H1 (cell line): ENCODE data around the gene DIAPH2. TPM values are rescaled to one million over a fixed set of nuclear protein-coding genes. Genes with fewer than 3 reads are reported as not detected.

Source experiments
- BCL11A ChIP-seq, 2 experiments: IDR thresholded peaks; one replicate each; pipeline ENCODE4 v1.6.1; 2011; ENCODE audit warnings: low read depth in 2 of 2, low read length in 2 of 2, mild to moderate bottlenecking in 2 of 2
- BRCA1 ChIP-seq: IDR thresholded peaks from 2 replicates; pipeline ENCODE4 v1.6.1; 2012; ENCODE audit warnings: low read depth, low read length, improper control_type of control experiment
- CBX8 ChIP-seq: fragments of 300-800, 300-1000 bp; sonication (generic); IDR thresholded peaks from 2 replicates; pipeline ENCODE4 v1.7.1; 2016; ENCODE audit warnings: low read depth, low read length, borderline replicate concordance
- EP300 ChIP-seq, 2 experiments: IDR thresholded peaks; 1 replicate in 1 of 2; 2 replicates in 1 of 2; pipeline ENCODE4 v1.6.1; 2011 to 2012; ENCODE audit warnings: low read depth in 2 of 2, low read length in 2 of 2, mild to moderate bottlenecking in 2 of 2, borderline replicate concordance in 1 of 2, inconsistent platforms in 1 of 2, moderate library complexity in 1 of 2
- HDAC6 ChIP-seq: IDR thresholded peaks from one replicate; pipeline ENCODE4 v1.7.1; 2012; ENCODE audit warnings: low read depth, mild to moderate bottlenecking, inconsistent platforms, low read length, moderate library complexity
- RFX5 ChIP-seq: IDR thresholded peaks from 2 replicates; pipeline ENCODE4 v1.6.1; 2011; ENCODE audit warnings: low read depth, low read length, improper control_type of control experiment, borderline replicate concordance
- polyA plus RNA-seq, 7 experiments: library from polyadenylated mRNA; depleted of rRNA in 3 of 7; stranded (reverse) in 5 of 7; unstranded in 2 of 7; fragments of >200 nt in 5 of 7; fragments of 200-250 nt in 2 of 7; gene quantifications; 1 replicate in 5 of 7; 2 replicates in 1 of 7; 4 replicates in 1 of 7; pipeline versions ENCODE4 v1.2.1 to v1.2.3, GENCODE V29; 2011 to 2013; ENCODE audit warnings: missing spikeins in 2 of 7, mixed read lengths in 2 of 7
- total RNA-seq: library from RNA; stranded (reverse); fragmentation: NEBNext Ultra II Directional; extraction: Animal tissue kit (Norgen Biotek cat#: 25700); gene quantifications from 2 replicates; pipeline ENCODE4 v1.2.1, GENCODE V29; 2021

Gene DIAPH2
- total and polyA plus RNA-seq, 2 of the 8 experiments (the other 6 are each of a cell fraction or from before 2014, with no cell fraction given) = 4.4 to 24.3 TPM

GRCh38 chrX:96696462-96696861 is 11.8 kb downstream of the DIAPH2 start (continued):
- TF ChIP-seq EP300 (IDR thresholded peaks at IDR 0.05; ENCODE audit: borderline replicate concordance in 1 of 2, low read depth in 2 of 2, low read length in 2 of 2) = no peak
- no peak for TF ChIP-seq HDAC6
- no peak for TF ChIP-seq BRCA1
- TF ChIP-seq CBX8 = no peak
- TF ChIP-seq BCL11A (IDR thresholded peaks at IDR 0.05; ENCODE audit: low read depth in 2 of 2, low read length in 2 of 2) = no peak
- TF ChIP-seq RFX5 = no peak
